Astrocyte (in vitro differentiated cells and primary cell): ENCODE results near the gene FAU. TPM values are rescaled to one million over a fixed set of nuclear protein-coding genes. Genes with fewer than 3 reads are reported as not detected.

Experiments used
- DNase-seq: peaks from one replicate; pipeline ENCODE4 v3.0.0-alpha.2; 2010; ENCODE audit warnings: low read depth
- FAIRE-seq: peaks from 2 replicates; lab custom pipeline; 2011; peaks lifted over from hg19 to GRCh38; lab: Jason Lieb, UNC
- H2AFZ ChIP-seq: 2 replicates; pipeline ENCODE4 v1.6.0; 2012; ENCODE audit warnings: low read depth, low read length, inconsistent platforms
- H3K27ac ChIP-seq: 2 replicates; pipeline ENCODE4 v1.5.1; 2011; ENCODE audit warnings: low read depth, low read length, inconsistent platforms
- H3K27me3 ChIP-seq: 2 replicates; pipeline ENCODE4 v1.6.0; 2011; ENCODE audit warnings: low read length, inconsistent platforms; ENCODE audit not compliant: insufficient read depth
- H3K36me3 ChIP-seq: 2 replicates; pipeline ENCODE4 v1.5.1; 2011; ENCODE audit warnings: low read length, inconsistent platforms; ENCODE audit not compliant: insufficient read depth
- H3K4me1 ChIP-seq: 2 replicates; pipeline ENCODE4 v1.5.1; 2011; ENCODE audit warnings: low read length, inconsistent platforms; ENCODE audit not compliant: insufficient read depth
- H3K4me2 ChIP-seq: 2 replicates; pipeline ENCODE4 v1.6.0; 2012; ENCODE audit warnings: low read length, inconsistent platforms
- H3K4me3 ChIP-seq: 2 replicates; pipeline ENCODE4 v1.5.1; 2011; ENCODE audit warnings: low read depth, mild to moderate bottlenecking, low read length, inconsistent platforms; ENCODE audit not compliant: insufficient read depth
- H3K79me2 ChIP-seq: 2 replicates; pipeline ENCODE4 v1.6.0; 2012; ENCODE audit warnings: mild to moderate bottlenecking, low read length, inconsistent platforms; ENCODE audit not compliant: insufficient read depth
- H3K9ac ChIP-seq: 2 replicates; pipeline ENCODE4 v1.6.0; 2012; ENCODE audit warnings: mild to moderate bottlenecking, low read length, inconsistent platforms
- H3K9me3 ChIP-seq: 2 replicates; pipeline ENCODE4 v1.5.1; 2012; ENCODE audit warnings: low read depth, mild to moderate bottlenecking, low read length, inconsistent platforms; ENCODE audit not compliant: insufficient read depth
- H4K20me1 ChIP-seq: 2 replicates; pipeline ENCODE4 v1.6.0; 2012; ENCODE audit warnings: low read length, inconsistent platforms; ENCODE audit not compliant: insufficient read depth
- H3K27ac Mint-ChIP-seq: one replicate; pipeline ENCODE4 v1.8.0; 2021; ENCODE audit warnings: mild to moderate bottlenecking, mixed read lengths; ENCODE audit not compliant: unreplicated experiment
- H3K27me3 Mint-ChIP-seq: one replicate; pipeline ENCODE4 v1.8.0; 2021; ENCODE audit warnings: low read depth, mixed read lengths; ENCODE audit not compliant: unreplicated experiment
- H3K36me3 Mint-ChIP-seq: one replicate; pipeline ENCODE4 v1.8.0; 2021; ENCODE audit warnings: low read depth, mixed read lengths; ENCODE audit not compliant: unreplicated experiment
- H3K4me1 Mint-ChIP-seq: one replicate; pipeline ENCODE4 v1.8.0; 2021; ENCODE audit warnings: low read depth, mixed read lengths; ENCODE audit not compliant: unreplicated experiment
- H3K4me3 Mint-ChIP-seq: one replicate; pipeline ENCODE4 v1.8.0; 2021; ENCODE audit warnings: mild to moderate bottlenecking, moderate library complexity, mixed read lengths; ENCODE audit not compliant: unreplicated experiment
- H3K9me3 Mint-ChIP-seq: one replicate; pipeline ENCODE4 v1.8.0; 2021; ENCODE audit warnings: mild to moderate bottlenecking, mixed read lengths; ENCODE audit not compliant: unreplicated experiment
- CTCF ChIP-seq: IDR thresholded peaks from 2 replicates; pipeline ENCODE4 v1.5.1; 2011; ENCODE audit warnings: low read depth, mild to moderate bottlenecking, inconsistent platforms, low read length, moderate library complexity; ENCODE audit not compliant: insufficient read depth
- EZH2 ChIP-seq: IDR thresholded peaks from 2 replicates; pipeline ENCODE4 v1.6.1; 2012; ENCODE audit warnings: mild to moderate bottlenecking, low read length, inconsistent platforms; ENCODE audit not compliant: insufficient read depth
- total RNA-seq: library from RNA; stranded (reverse); gene quantifications from 2 replicates; pipeline ENCODE4 v1.2.1, GENCODE V29; 2021

The FAU gene
- total RNA-seq, 1 donor from 2014 or later, result 694 TPM

GRCh38 chr11:65125197-65126056 lies 3.5 kb upstream of the FAU start:
- DNase-seq (no peak), FAIRE-seq (no peak)
- Mint-ChIP-seq H3K27ac (no peak overlapping the region), H3K9me3 (no peaks in the 10 kb centered on the region), H3K36me3 (peaks cover 16% of the 10 kb centered on the region), H3K4me3 (no peak overlapping the region), H3K27me3 (no peaks in the 10 kb centered on the region), H3K4me1 (peaks cover 10% of the 10 kb centered on the region)
- Histone ChIP-seq H3K27ac (no peak overlapping the region), H4K20me1 (peaks cover 53% of the 10 kb centered on the region), H3K4me2 (no peak overlapping the region), H3K9ac (no peak overlapping the region), H2AFZ (no peak overlapping the region), H3K79me2 (peaks cover 47% of the 10 kb centered on the region), H3K27me3 (no peaks in the 10 kb centered on the region), H3K36me3 (peaks cover 36% of the 10 kb centered on the region), H3K4me1 (peaks cover 12% of the 10 kb centered on the region), H3K9me3 (no peaks in the 10 kb centered on the region), H3K4me3 (no peak overlapping the region)
- TF ChIP-seq CTCF (no peak), EZH2 (no peak)

DNA sequence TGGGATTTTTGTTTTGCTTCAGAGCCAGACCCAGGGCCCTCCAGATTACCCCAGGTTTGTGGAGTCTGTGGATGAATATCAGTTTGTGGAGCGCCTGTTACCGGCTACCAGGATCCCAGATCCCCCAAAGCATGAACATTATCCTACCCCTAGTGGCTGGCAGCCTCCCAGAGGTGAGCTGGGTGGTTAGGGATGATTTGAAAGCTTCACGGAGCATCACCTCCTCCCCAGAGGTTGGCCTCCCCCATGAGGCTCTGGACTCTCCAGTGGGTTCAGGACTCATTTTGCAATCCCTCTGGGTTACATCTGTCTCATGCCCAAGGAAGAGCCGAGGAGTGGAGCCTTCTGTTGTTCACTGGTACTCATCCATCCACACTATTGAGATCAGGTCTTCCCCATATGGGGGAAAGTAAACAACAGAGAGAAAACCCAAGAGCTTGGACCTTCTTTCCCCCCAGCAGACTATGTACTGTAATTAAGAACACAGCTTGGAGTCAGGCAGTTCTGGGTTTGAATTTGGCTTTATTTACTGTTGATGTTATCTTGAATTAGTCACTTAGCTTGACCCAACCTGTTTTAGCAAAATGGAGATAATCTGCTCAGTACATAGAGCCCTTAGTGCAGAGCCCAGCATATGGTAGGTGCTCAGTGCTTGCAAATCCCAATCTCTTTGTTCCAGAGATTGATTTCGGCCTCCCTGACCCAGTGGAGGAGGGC lies 2.7 kb upstream of the FAU start:
- H3K36me3 Mint-ChIP-seq, result peaks cover 16% of the 10 kb centered on the region

GRCh38 chr11:65121447-65121864 lies 478 bp downstream of the FAU start:
- peaks cover 19% of the 10 kb centered on the region for H3K36me3 ChIP-seq
- peak overlapping the region; percentile 99 for H3K27ac Mint-ChIP-seq
- H3K79me2 ChIP-seq, result peaks cover 64% of the 10 kb centered on the region
- H4K20me1 ChIP-seq, result peaks cover 33% of the 10 kb centered on the region
- no peak for DNase-seq
- H3K4me1 ChIP-seq, result peaks cover 19% of the 10 kb centered on the region
- H3K9me3 ChIP-seq, result no peaks in the 10 kb centered on the region
- peak overlapping the region; percentile 95 for H3K4me3 ChIP-seq
- H3K27me3 ChIP-seq, result no peaks in the 10 kb centered on the region
- H3K4me3 Mint-ChIP-seq, result peak overlapping the region; percentile 100
- no peaks in the 10 kb centered on the region for H3K9me3 Mint-ChIP-seq
- H2AFZ ChIP-seq, result peak overlapping the region; percentile 80
- no peak for FAIRE-seq
- TF ChIP-seq CTCF (no peak), EZH2 (no peak)
- H3K36me3 Mint-ChIP-seq, result peaks cover 13% of the 10 kb centered on the region
- peaks cover 12% of the 10 kb centered on the region for H3K4me1 Mint-ChIP-seq
- peak overlapping the region; percentile 97 for H3K4me2 ChIP-seq
- no peaks in the 10 kb centered on the region for H3K27me3 Mint-ChIP-seq
- H3K9ac ChIP-seq, result peak overlapping the region; percentile 98
- H3K27ac ChIP-seq, result peak overlapping the region; percentile 82

More for the DNA sequence above, 2.7 kb upstream of the FAU start:
- peaks cover 10% of the 10 kb centered on the region for H3K4me1 Mint-ChIP-seq
- Histone ChIP-seq H3K9me3 (no peaks in the 10 kb centered on the region), H3K36me3 (peaks cover 39% of the 10 kb centered on the region), H3K4me2 (no peak overlapping the region), H3K4me1 (peaks cover 12% of the 10 kb centered on the region), H4K20me1 (peaks cover 50% of the 10 kb centered on the region), H3K4me3 (no peak overlapping the region), H3K27me3 (no peaks in the 10 kb centered on the region), H3K9ac (no peak overlapping the region), H3K79me2 (peaks cover 55% of the 10 kb centered on the region), H3K27ac (no peak overlapping the region), H2AFZ (no peak overlapping the region)
- H3K27me3 Mint-ChIP-seq, result no peaks in the 10 kb centered on the region
- H3K9me3 Mint-ChIP-seq, result no peaks in the 10 kb centered on the region
- DNase-seq (no peak), FAIRE-seq (no peak)
- TF ChIP-seq EZH2, result no peak
- H3K27ac Mint-ChIP-seq, result no peak overlapping the region
- peak overlapping the region; percentile 66 for H3K4me3 Mint-ChIP-seq
